HL-60 (cell line): ENCODE measurements around the gene LEP.

ENCODE experiments used
- DNase-seq, 2 experiments: peaks; one replicate each; pipeline ENCODE4 v3.0.0-alpha.2; 2010 to 2020; ENCODE audit warnings: low read depth in 1 of 2, low spot score in 1 of 2
- H3K27ac ChIP-seq: fragments of 250-450 bp; sonication (Bioruptor Pico); replicated peaks from 2 replicates; pipeline ENCODE4 v1.5.1; 2020; ENCODE audit warnings: mild to moderate bottlenecking, moderate library complexity
- H3K27me3 ChIP-seq: fragments of 250-450 bp; sonication (Bioruptor Pico); 2 replicates; pipeline ENCODE4 v1.5.1; 2021; ENCODE audit warnings: mild to moderate bottlenecking, moderate library complexity; ENCODE audit not compliant: insufficient read depth, poor library complexity, severe bottlenecking
- H3K4me3 ChIP-seq: replicated peaks from 2 replicates; pipeline ENCODE4 v1.5.1; 2011; ENCODE audit warnings: mild to moderate bottlenecking, control low read depth, low read length; ENCODE audit not compliant: insufficient read depth
- GABPA ChIP-seq: IDR thresholded peaks from 2 replicates; pipeline ENCODE4 v1.6.1; 2012; ENCODE audit warnings: low read depth
- POLR2AphosphoS5 ChIP-seq: IDR thresholded peaks from 2 replicates; pipeline ENCODE4 v1.6.1; 2012; ENCODE audit warnings: low read depth
- SPI1 ChIP-seq: IDR thresholded peaks from 2 replicates; pipeline ENCODE4 v1.6.1; 2012; ENCODE audit warnings: low read depth, mild to moderate bottlenecking, borderline replicate concordance
- TF ChIP-seq, protein P1 (sequence below): IDR thresholded peaks from one replicate; pipeline ENCODE4 v1.5.1; 2011; ENCODE audit warnings: low read length, control low read depth, inconsistent platforms; ENCODE audit not compliant: insufficient read depth
- TF ChIP-seq, protein P2 (sequence below): IDR thresholded peaks from 2 replicates; pipeline ENCODE4 v1.6.1; 2012; ENCODE audit warnings: low read depth; ENCODE audit not compliant: insufficient replicate concordance

The LEP gene

DNA sequence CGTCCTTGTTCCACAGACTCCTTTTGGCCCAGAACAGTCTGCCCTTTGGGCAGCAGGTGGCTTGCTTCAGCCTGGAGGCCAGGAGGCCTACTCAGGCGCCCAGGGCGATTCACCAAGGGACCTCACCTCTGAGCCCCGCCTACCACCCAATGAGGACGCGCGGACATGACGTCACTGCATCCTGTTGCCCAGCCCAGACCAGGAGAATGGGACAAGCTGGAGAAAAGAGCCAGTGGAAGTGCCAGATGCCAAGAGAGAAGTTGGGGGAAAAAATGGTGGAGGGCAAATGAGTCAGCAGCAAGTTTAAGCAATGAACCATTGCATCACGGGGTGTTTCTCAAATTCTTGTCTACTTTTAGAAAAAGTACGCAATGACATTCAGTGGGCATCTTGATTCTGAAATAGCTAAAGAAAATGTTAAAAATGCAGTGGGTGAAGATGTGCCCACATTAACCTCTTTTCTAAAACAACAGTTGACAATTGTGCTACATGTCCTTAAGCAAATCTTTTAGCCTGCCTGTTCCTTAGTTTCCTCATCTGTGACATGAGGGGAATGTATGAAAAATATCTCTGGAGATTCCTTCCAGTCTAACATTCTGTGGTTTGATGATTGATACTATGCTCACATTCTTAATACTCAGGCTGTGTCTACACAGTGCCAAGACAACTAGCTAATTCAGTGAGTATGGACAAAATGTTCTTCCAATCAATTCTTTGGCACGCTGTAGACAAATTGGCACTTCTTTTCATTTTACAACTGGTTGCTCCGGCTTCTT, 23.9 kb upstream of the LEP start:
- DNase-seq: peak; percentile 92 to 98
- TF ChIP-seq GABPA (no peak), SPI1 (no peak), POLR2AphosphoS5 (no peak)
- TF ChIP-seq, protein P1, sequence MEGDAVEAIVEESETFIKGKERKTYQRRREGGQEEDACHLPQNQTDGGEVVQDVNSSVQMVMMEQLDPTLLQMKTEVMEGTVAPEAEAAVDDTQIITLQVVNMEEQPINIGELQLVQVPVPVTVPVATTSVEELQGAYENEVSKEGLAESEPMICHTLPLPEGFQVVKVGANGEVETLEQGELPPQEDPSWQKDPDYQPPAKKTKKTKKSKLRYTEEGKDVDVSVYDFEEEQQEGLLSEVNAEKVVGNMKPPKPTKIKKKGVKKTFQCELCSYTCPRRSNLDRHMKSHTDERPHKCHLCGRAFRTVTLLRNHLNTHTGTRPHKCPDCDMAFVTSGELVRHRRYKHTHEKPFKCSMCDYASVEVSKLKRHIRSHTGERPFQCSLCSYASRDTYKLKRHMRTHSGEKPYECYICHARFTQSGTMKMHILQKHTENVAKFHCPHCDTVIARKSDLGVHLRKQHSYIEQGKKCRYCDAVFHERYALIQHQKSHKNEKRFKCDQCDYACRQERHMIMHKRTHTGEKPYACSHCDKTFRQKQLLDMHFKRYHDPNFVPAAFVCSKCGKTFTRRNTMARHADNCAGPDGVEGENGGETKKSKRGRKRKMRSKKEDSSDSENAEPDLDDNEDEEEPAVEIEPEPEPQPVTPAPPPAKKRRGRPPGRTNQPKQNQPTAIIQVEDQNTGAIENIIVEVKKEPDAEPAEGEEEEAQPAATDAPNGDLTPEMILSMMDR: no peak
- TF ChIP-seq, protein P2, sequence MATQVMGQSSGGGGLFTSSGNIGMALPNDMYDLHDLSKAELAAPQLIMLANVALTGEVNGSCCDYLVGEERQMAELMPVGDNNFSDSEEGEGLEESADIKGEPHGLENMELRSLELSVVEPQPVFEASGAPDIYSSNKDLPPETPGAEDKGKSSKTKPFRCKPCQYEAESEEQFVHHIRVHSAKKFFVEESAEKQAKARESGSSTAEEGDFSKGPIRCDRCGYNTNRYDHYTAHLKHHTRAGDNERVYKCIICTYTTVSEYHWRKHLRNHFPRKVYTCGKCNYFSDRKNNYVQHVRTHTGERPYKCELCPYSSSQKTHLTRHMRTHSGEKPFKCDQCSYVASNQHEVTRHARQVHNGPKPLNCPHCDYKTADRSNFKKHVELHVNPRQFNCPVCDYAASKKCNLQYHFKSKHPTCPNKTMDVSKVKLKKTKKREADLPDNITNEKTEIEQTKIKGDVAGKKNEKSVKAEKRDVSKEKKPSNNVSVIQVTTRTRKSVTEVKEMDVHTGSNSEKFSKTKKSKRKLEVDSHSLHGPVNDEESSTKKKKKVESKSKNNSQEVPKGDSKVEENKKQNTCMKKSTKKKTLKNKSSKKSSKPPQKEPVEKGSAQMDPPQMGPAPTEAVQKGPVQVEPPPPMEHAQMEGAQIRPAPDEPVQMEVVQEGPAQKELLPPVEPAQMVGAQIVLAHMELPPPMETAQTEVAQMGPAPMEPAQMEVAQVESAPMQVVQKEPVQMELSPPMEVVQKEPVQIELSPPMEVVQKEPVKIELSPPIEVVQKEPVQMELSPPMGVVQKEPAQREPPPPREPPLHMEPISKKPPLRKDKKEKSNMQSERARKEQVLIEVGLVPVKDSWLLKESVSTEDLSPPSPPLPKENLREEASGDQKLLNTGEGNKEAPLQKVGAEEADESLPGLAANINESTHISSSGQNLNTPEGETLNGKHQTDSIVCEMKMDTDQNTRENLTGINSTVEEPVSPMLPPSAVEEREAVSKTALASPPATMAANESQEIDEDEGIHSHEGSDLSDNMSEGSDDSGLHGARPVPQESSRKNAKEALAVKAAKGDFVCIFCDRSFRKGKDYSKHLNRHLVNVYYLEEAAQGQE: no peak

DNA sequence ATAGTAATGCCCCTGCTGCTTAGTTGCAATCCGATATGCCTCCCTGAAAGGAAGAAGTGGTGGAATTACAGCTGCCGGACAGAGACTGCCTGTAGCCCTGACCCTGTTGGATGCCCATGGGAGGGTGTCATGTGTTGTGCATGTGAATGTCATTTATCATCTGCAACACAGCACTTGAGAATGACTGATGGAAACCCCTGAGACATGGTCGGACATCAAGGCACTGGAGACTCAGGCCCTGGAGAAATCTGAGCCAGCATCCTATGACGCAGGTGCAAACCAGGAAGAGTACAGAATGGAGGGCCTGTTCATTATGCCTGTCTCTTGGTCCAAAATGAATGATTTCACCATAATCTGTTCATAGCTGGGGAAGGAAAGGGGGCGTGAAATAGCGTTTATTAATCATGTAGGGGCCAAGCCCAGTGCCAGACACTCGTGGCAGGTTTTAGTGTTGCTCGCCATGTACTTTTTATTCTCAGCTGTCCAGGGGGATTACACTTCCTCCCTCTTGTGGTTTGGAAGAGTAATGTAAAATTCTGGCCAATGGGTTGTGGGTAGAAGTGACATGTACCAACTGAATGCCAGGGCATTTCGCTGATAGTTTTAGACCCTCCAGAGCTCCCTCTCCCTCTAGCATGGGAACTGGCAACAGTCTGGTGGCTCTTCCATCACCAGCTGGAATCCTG, 23.0 kb upstream of the LEP start:
- DNase-seq: no peak
- peak overlapping the region; percentile 63 for H3K27ac ChIP-seq
- H3K4me3 ChIP-seq: no peak overlapping the region
- TF ChIP-seq, protein P2: no peak
- peak; percentile 57 for TF ChIP-seq SPI1
- H3K27me3 ChIP-seq: no peaks in the 10 kb centered on the region

More for the DNA sequence above, 23.9 kb upstream of the LEP start:
- Histone ChIP-seq H3K27ac (peak overlapping the region; percentile 63), H3K4me3 (no peak overlapping the region), H3K27me3 (no peaks in the 10 kb centered on the region)

DNA sequence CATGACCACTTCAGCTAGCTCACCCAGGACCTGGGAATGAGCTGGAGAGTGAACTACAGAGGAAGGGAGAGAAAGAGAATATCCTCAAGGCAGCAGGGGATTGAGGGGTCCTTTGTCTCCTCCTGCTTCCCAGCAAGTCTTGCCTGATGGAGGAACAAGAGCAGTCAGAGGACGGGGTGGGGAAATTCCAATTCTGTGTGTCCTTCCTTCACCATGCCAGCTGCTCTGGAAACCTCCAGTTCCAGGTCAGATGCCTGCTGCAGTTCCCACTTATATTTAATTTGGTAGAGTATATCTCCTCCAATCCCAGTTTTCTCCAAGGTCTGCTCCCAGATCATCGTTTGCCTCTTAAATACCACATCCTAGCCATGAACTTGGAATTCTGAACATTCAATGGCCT, 21.4 kb upstream of the LEP start:
- H3K27me3 ChIP-seq: no peaks in the 10 kb centered on the region
- H3K4me3 ChIP-seq: no peak overlapping the region
- no peak for DNase-seq
- no peak for TF ChIP-seq GABPA
- TF ChIP-seq POLR2AphosphoS5: no peak
- TF ChIP-seq, protein P2: no peak
- TF ChIP-seq, protein P1: no peak
- no peak for TF ChIP-seq SPI1
- H3K27ac ChIP-seq: no peak overlapping the region
